AG08396 (cell line): Measurements from ENCODE around the gene GHRHR.

Experiments
- DNase-seq: peaks from one replicate; pipeline ENCODE4 v3.0.0; 2012; ENCODE audit warnings: low spot score, mixed read lengths

GHRHR gene

GRCh38 chr7:30985756-30986155 lies 22.0 kb downstream of the GHRHR start:
- DNase-seq: no peak

- no peak for DNase-seq
These were observed 22.6 kb downstream of the GHRHR start for GRCh38 chr7:30986331-30986730.

- no peak for DNase-seq
These were observed 23.0 kb downstream of the GHRHR start for GRCh38 chr7:30986738-30987137.

GRCh38 chr7:30987178-30987577 lies 23.4 kb downstream of the GHRHR start:
- DNase-seq: no peak

- DNase-seq: no peak
These were observed 24.2 kb downstream of the GHRHR start for GRCh38 chr7:30987936-30988335.

GRCh38 chr7:30988351-30989005 lies 24.7 kb downstream of the GHRHR start:
- DNase-seq: peak; percentile 37

- DNase-seq: no peak
These were observed 25.5 kb downstream of the GHRHR start for GRCh38 chr7:30989008-30989823.

- no peak for DNase-seq
These were observed 26.3 kb downstream of the GHRHR start for GRCh38 chr7:30989824-30990672.

GRCh38 chr7:30990673-30991170 lies 27.0 kb downstream of the GHRHR start:
- DNase-seq: no peak

- no peak for DNase-seq
These were observed 28.7 kb downstream of the GHRHR start for GRCh38 chr7:30992414-30992813.

- no peak for DNase-seq
These were observed 30.7 kb downstream of the GHRHR start for GRCh38 chr7:30994206-30995100.

- DNase-seq: peak; percentile 42
These were observed 31.8 kb downstream of the GHRHR start for GRCh38 chr7:30995536-30995935.

- DNase-seq: no peak
These were observed 32.5 kb downstream of the GHRHR start for GRCh38 chr7:30996256-30996655.

- DNase-seq: no peak
These were observed 33.1 kb downstream of the GHRHR start for GRCh38 chr7:30996883-30997282.

- peak; percentile 41 for DNase-seq
These were observed 33.6 kb downstream of the GHRHR start for GRCh38 chr7:30997316-30997715.

GRCh38 chr7:30998180-30998579 lies 34.4 kb downstream of the GHRHR start:
- DNase-seq: no peak

- DNase-seq: no peak
These were observed 36.5 kb downstream of the GHRHR start for GRCh38 chr7:31000161-31000693.

- no peak for DNase-seq
These were observed 37.0 kb downstream of the GHRHR start for GRCh38 chr7:31000779-31001178.

- peak; percentile 41 for DNase-seq
These were observed 38.5 kb downstream of the GHRHR start for GRCh38 chr7:31002256-31002655.

GRCh38 chr7:31003097-31003496 lies 39.3 kb downstream of the GHRHR start:
- no peak for DNase-seq

GRCh38 chr7:31003721-31004120 lies 40.0 kb downstream of the GHRHR start:
- no peak for DNase-seq
